Mammary epithelial cell (primary cell): ENCODE results near the gene SLC16A10.

ENCODE experiments used
- EZH2 ChIP-seq: IDR thresholded peaks from 2 replicates; pipeline ENCODE4 v1.6.1; 2012; ENCODE audit warnings: low read length, inconsistent platforms, borderline replicate concordance
- TF ChIP-seq, protein P1 (sequence below), 2 donors: IDR thresholded peaks in 1 of 2; conservative IDR thresholded peaks in 1 of 2; 2 replicates each; pipeline ENCODE4 v1.5.1; 2011 to 2012; ENCODE audit warnings: inconsistent platforms in 2 of 2, low read length in 2 of 2, mild to moderate bottlenecking in 2 of 2, control low read depth in 1 of 2, low read depth in 1 of 2; ENCODE audit not compliant: insufficient read depth in 1 of 2; ENCODE audit errors: extremely low read depth in 1 of 2

DNA sequence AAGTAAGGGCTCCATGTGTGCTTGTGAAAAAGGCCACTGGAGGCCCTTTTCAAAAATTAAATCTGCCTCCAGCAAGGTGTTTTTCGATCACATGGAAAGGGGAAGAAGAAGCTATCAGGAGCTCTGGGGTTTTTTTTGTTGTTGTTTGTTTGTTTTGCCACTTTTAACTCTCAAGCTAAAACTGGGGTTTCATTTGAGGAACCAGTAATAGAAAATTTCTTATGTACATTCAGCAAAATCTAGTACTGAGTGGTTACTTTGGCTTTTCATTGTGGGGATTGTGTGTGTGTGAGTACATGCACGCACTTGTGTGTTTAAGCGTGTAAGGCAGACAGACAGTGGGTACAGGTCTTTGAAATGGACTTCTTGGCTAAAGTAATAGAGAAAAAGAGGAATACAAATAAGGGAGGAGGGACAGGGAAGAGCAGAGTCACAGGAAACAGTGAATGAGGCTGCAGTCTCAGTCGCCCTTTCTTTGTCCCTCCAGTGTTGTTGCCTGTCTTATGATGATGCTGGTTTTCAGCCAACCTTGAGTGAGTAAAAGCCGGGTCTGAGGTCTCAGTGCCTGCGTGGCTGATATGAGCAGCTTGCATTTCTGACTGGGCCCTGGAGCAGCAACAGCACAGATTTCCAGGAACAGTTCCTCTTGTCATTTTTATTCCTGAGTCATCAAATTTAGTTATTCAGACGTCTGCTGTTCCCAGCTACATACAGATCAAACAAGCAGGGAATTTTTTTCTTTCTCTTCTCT, 26.2 kb downstream of the SLC16A10 start:
- TF ChIP-seq, protein P1, sequence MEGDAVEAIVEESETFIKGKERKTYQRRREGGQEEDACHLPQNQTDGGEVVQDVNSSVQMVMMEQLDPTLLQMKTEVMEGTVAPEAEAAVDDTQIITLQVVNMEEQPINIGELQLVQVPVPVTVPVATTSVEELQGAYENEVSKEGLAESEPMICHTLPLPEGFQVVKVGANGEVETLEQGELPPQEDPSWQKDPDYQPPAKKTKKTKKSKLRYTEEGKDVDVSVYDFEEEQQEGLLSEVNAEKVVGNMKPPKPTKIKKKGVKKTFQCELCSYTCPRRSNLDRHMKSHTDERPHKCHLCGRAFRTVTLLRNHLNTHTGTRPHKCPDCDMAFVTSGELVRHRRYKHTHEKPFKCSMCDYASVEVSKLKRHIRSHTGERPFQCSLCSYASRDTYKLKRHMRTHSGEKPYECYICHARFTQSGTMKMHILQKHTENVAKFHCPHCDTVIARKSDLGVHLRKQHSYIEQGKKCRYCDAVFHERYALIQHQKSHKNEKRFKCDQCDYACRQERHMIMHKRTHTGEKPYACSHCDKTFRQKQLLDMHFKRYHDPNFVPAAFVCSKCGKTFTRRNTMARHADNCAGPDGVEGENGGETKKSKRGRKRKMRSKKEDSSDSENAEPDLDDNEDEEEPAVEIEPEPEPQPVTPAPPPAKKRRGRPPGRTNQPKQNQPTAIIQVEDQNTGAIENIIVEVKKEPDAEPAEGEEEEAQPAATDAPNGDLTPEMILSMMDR (conservative IDR thresholded peaks at IDR 0.05 in 1 of 2, IDR thresholded peaks at IDR 0.05 in 1 of 2; ENCODE audit: extremely low read depth in 1 of 2, insufficient read depth in 1 of 2, low read depth in 1 of 2, low read length in 2 of 2): no peak
- no peak for TF ChIP-seq EZH2
